GM19324 (cell line): ENCODE data around the gene ISG20.

Experiments used
- ATAC-seq: cut with Tn5 transposase; IDR thresholded peaks from one replicate; pipeline ENCODE4 v1.9.1; 2021; ENCODE audit warnings: mild to moderate bottlenecking, moderate library complexity; ENCODE audit not compliant: unreplicated experiment, low FRiP score

The ISG20 gene

DNA sequence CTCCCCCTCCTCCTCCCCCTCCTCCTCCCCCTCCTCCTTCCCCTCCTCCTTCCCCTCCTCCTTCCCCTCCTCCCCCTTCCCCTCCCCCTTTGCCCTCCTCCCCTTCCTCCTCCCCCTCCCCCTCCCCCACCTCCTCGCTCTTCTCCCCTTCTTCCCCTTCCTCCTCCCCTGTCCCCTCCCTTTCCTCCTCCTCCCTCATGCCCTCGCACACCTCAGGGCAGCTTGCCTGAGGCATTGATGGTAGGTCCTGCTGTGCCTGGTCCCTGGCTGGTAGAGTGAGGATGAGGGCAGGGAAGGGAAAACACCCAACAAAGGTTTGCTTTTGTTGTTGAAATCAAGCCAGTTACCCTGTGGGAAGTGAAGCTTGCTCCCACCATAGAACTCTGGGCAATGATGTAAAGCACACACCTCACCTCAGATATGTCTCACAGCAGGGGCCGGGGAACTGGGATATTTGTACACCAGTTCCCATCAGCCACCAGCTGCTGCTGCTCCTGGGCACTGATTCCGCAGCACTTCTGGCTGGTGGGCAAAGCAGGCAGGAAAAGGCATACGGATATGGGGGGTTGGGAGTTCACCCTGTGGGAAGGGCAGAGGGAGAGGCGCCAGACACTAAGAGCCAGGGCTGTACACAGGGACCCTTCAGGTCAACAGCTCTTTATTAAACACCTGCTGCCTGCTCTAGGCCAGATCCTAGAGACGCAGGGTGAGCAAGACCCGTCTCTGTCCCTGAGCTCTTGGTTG, 13.8 kb downstream of the ISG20 start:
- ATAC-seq, result no peak

DNA sequence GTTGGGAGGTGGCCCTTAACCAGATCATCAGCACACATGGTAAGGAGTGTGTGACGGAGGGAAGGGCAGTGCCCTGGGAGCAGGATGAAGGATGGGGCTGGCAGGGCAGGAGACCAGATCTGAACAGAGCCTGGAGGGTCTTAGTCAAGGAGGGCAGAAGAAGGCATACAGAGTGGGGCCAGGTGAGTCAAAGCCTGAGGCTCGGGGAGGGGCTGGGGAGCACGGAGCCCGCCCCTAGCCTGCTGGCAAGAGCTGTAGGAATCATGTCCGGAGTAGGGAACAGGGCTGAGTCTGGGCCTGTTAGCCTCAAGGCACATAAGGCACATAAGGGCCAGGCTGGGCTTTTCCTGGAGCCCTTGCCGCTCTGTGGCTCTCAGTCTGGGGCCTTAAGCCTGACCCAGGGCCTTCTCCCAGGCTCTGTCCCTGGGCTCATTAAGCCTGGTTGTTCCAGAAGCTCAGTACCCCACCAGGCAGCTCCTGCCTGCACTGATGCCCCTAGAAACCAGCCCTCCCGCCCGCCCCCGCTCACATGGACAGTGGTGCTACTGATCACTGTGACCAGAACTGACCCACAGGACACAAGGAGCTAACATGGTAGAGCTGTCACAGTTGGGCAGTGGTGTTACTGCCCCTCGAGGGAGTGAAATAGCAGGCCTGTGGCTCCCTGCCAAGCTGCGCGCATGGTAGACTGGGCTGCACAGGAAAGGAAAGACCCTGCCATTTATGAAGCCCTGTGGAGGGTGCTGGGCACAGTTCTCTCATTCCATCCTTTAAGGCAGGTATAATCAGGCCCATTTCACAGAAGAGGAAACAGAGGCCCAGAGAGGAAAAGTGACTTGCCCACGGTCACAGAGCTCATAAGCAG, 14.6 kb downstream of the ISG20 start:
- no peak for ATAC-seq

DNA sequence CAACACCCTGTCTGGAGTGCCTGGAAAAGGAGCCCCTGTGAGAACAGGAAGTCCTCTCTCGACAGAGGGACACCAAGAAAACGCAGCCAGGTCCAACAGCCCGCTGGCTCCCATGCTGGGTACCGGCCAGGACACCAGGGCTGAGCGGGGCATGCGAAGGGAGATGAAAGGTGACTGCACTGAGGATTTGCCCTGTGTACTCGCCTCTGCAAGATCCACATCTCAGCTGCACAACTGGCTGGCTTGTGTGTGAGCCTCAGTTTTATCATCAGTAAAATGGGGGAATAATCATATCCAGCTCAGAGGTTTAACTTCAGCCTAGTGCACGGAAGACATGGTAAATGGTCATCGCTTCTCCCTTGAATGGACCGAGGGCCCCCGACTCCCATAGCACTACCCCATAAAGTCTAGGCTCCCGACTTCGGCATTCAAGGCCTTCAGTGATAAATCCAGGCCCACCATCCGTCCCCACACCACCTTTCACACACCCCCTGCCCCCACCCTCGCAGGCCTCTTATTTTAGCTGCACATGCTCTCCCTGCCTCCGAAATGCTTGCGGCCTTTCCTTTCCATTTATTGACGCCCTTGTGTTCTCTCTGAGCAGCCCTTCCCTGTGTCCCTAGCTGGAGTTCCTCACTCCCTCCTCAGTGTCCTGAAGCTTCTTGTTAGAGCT, 15.8 kb downstream of the ISG20 start:
- ATAC-seq, result no peak

DNA sequence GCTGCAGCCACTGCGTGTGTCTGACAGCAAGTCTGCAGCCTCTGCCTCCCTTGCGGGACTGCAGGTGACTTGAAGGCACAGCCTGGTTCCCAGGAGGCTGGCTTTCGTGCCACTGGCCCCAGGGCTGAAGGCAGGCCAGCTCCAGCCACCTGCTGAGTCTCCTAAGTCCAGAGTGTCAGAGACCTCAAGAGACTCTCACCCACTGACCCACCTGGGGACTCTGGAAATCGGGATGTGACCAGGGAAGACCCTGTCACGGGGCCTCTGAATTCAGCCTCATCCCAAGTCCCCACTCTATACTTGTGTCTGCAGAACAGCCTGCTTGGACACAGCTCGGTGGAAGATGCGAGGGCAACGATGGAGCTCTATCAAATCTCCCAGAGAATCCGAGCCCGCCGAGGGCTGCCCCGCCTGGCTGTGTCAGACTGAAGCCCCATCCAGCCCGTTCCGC, 16.3 kb downstream of the ISG20 start:
- no peak for ATAC-seq

DNA sequence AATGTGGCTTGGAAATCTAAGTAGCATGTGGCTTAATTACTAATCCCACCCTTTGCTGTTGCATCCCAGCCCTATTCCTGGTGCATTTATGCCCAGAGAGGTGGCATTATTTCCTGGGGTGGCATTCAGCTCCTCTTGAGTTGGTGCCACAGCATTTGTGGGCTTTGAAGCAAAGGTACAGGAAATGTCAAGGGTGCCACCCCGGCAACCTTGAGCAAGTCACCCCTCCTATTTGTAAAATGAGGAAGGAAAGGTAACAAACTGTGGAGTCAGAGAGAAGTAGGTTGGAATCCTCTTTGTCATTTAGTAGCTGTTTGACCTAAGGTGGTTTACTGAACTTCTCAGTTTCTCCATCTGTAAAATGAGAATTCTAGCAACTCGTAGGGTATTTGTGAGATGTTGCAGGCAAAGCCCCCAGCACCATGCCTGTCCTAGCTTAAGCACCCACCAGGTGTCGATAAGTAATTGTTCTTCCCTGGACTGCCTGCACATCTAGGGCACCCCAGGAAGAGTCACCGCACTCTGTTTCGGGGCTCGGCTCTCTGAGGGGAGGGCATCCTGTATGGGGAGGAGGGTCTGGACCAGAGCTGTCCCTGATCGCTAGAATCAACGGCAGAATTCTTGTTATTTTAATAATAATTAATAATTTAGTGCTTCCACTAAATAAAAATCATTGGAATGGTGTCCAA, 17.1 kb downstream of the ISG20 start:
- no peak for ATAC-seq

DNA sequence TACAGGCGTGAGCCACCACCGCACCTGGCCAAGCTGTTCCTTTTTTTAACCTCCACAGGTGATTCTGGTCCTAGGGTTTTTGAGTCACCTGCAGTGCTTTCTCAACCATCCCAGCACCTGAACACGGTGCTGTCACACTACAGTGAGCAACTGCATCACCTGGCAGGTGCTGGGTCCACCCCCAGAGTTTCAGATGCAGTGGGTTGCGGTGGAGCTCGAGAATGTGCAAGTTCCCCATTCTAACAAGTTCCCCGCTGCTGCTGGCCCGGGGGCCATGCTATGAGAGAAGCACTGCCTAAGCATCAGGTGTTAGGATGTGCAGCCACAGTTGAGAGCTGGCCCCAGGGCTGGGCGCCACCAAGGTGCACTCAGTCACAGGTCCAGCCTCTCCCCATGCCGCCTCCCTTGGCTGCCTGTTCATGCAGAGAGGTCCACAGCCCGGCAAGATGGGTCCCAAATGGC, 18.0 kb downstream of the ISG20 start:
- peak; percentile 86 for ATAC-seq

DNA sequence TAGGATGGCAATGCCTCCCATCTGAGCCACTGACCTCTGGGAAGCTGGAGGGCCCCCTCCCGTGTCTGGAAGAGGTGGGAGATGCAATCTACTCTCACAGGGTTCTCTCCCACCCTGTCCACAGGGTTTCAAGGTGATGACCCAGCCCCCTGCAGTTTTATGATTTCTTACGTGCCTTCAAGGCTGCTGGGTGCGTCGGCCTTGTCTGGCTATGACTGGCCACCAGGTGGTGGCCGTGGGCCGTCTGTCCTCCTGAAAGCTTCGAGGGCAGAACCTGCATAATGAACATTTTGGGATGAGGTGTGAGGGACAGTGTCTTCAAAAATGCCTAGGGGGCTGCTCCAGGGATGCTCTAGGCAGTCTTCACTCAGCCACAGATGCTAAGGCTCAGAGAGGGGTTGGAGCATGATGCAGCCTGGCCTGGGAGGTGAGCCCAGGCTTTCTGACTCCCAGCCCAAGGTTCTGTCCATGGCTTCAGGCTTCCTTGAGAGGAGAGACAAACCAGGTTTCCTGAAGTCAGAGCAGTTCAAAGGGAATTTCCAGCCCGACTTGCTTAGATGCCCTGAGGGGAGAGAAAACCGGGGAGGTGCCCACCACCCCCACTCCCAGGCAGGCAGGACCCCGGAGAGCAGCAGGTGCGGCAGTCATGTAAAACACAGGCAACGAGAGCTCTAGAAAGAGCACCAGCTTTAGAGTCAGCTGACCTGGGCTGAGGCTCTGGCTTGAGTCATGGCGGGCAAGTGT, 18.7 kb downstream of the ISG20 start:
- no peak for ATAC-seq

DNA sequence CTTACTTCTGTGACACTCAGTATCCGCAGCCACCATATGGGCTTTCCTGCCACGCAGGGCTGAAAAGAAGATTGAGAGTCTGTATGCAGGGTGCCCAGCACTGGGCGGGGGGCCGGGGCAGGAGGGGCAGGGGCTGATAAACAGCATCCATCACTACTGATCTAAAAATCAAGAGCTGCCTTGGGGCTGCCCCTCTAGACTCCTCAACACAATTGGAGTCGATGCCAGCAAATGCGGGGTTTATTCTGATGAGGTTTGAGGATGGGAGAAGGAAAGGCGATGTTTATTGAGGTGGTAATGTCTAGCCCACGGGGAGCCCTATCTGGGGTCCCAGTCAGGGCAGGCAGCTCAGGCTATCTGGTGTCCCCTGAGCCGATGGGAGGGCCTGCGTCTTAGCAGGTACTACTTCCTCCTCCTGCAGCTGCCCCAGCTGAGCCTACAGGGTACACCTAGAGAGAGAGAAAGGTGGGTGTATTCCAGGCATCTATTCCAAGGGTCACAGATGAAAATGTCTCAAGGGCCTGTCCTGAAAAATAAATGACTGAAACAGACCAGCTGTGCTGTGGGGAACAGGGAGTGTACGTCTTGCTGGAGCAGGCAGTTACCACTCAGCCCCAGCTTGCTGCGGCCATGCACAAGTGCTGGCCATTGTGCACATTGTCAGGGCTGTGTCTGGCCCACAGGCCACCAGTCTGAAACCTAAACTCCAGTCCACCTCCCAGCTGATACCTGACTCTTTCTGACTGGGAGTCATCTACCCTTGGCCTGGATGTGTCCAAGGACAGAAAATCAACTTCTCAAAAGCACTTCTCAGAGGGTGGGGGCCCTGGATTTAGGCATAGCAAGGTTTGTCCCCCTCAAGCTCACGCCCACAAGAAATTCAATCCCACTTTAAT, 19.5 kb downstream of the ISG20 start:
- no peak for ATAC-seq

DNA sequence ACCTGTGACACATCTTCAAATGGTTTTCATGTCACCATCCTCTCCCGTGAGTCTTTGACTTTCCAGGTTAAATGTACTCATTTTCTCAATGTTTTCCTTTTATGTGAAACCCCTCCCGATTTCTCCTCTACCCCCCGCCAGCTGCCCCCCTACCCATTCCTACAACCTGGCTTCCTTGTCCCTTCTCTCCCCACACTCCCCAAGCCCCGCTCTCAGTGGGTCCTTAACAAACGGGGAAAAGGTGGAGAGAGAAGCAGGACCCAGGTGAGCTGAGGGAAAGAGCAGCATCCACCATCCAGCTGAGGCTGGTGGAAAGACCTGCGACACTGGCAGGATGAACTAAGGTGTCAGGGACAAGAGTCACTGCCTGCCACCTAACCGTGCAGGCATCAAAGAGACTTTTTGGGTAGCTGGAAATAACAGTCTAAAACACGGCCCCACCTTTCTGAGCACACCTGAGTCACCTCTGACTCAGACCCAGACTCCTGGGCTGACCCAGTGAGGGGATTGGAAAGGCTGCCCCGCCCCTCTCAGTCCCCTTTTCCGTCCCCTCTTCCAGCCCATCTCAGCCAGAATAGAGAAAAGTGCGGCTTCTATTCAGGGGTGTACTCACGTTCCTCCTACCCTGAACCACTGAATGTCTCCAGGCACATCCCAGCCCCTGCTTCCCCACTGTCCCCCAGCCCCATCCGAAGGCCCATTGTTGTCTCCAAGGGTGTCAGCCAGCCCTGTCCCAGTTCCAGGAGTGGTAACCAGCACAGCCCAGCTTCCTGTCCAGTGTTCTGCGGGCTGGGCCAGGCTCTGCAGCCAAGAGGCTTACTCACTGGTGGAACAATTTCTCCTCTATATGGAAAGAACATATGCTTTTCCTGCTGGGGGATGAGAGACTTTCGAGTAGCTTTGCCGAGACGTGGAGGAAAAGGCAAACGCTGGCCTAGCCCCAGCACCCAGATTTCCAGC, 20.4 kb downstream of the ISG20 start:
- no peak for ATAC-seq

DNA sequence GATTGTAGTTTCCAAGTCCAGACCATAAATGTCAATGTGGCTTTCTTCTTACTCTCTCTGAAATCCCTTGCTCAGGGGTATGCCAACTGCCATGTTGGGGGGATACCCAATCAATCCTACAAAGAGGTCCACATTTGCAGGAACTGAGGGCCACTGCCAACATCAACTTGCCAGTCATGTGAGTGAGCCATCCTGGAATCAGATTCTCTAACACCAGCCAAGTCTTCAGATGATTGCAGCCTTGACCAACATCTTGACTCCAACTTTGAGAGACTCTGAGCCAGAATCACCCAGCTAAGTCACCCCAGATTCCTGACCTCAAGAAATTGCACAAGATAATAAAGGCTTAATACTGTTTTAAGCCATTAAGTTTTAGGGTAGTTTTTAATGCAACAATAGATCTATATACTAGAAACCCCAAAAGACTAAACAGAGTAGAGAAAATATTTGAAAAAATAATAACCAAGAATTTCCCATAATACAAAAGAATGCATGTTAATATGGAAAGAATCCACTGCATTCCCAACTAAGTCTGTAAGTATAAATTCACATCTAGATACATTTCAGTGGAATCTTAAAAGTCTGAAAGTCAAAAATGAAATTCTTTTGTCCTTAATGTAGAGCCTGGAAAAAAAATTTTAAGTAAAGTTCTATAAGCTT, 22.4 kb downstream of the ISG20 start:
- ATAC-seq, result no peak

DNA sequence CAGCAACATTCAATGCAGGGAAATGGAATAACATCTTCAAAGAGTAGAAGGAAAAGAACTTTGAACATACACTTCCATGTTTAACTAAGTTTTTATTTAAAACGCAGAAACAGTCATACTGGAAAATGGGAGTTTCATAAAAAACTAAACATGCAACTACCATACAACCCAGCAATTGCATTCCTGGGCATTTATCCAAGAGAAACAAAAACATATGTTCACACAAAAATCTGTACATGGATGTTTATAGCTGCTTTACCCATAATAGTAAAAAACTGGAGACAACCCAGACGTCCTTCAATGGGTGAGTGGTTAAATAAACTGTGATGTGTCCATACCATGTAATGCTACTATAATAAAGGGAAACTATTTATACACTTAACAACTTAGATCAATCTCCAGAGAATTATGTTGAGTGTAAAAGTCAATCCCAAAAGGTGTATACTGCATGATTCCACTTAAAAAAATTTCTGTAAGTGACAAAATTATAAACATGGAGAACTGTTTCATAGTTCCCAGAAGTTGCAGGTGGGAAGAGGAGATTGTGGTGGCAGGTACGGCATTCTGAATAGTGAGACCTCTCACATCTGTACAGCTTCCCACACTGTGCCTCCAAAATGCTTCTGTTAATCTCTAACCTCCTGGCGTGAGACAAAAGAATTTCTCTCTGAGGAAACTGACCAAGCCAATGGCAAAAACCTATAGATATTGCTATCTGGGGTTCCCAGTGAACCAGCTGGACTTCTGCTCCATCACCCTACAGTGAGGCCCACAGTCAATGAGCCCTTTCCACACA, 23.1 kb downstream of the ISG20 start:
- no peak for ATAC-seq

DNA sequence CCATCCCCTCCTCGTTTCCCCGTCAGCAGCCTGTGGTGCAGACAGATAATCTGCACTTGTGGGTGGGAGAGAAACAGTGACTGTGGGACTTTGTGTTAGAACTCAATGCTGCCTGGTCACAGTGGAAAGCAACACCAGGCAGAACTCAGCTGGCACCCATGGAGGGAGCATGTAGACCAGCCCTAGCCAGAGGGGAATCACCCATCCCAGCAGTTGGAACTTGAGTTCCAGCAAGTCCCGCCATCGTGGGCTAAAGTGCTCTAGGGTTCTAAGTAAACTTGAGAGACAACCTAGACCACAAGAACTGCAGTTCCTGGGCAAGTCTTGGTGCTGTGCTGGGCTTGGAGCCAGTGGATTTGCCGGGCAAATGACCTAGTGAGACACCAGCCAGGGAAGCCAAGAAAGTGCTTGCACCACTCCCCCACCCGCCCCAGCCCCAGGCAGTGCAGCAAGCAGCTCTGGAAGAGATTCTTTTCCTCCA, 24.4 kb downstream of the ISG20 start:
- ATAC-seq, result no peak

DNA sequence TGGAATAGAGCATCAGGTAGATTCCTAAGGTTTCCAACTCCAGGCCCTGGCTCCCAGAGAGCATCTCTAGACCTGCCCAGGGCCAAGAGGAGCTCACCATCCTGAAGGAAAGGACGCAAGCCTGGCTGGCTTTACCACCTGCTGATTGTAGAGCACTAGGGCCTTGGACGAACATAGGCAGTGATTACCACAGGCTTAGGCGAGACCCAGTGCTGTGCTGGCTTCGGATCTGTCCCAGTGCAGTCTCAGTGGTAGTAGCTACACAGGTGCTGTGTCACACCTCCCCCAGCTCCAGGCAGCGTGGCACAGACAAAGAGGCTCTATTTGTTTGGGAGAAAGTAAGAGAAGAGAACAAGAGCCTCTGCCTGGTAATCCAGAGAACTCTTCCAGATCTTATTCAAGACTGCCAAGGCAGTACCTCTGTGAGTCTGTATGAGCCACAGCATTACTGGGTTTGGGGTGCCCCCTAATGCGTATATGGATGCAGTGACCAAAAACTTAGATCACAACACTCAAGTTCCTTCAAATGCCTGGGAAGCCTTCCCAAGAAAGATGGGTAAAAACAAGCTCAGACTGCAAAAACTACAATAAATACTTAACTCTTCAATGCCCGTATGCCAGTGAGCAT, 25.4 kb downstream of the ISG20 start:
- no peak for ATAC-seq

DNA sequence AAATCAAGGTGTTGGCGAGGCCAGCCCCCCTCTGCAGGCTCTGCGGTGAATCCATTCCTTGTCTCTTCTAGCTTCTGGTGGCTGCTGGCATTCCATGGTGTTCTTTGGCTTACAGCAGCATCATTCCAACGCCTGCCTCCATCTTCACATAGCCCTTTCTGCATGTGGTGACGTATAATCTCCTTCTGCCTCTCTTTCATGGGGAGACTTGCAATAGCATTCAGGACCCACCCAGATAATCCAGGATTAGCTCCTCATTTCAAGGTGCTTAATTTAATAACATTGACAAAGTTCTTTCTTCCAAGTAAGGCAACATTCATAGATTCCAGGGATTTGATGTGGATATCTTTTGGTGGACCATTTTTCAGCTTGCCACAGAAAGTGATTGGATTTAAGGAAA, 35.8 kb downstream of the ISG20 start:
- ATAC-seq, result no peak

DNA sequence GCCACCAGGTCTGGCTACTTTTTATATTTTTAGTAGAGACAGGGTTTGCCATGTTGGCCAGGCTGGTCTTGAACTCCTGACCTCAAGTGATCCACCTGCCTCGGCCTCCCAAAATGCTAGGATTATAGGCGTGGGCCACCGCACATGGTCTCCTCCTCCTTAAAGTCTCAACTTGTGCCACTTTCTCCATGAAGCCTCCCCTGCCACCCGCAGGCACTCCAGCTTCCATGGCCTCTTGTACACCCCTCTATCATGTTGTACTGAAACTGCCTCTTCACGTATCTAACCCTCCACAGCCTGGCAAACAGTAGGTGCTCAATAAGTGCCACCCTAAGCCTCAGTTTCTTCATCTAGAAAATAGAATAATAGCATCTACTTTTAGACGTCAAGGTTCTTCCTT, 39.9 kb downstream of the ISG20 start:
- no peak for ATAC-seq
